Measurements from ENCODE around the gene OPTC.
"Not testable (repeated sequence)": the region's sequence is repeated elsewhere in the genome, so short reads cannot be mapped to it uniquely, and the experiment has no call there.

The OPTC gene, protein sequence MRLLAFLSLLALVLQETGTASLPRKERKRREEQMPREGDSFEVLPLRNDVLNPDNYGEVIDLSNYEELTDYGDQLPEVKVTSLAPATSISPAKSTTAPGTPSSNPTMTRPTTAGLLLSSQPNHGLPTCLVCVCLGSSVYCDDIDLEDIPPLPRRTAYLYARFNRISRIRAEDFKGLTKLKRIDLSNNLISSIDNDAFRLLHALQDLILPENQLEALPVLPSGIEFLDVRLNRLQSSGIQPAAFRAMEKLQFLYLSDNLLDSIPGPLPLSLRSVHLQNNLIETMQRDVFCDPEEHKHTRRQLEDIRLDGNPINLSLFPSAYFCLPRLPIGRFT

DNA sequence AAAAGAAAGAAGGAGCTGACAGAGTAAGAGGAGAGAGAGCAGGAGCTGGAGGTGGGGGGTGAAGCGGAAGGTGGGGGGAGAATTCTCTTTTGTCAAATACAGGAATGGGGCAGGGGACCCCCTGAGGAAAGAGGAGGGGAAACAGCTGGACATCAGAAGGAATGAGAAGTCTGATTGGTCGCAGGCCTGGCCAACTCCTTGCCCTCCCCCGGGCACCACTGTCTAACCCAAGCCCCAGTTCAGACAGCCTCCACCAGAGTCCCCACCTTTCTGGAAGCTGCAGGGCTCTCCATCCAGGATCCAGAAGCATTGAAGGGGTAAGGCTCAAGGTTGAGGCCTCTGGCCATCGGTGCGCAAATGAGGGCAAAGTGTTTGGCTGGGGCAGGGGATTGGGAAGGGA is at the start of gene OPTC:
Gene OPTC, plus strand, starts transcription at position 253 of the 400 bp plus-strand sequence. CDS start 1,853 bp downstream, outside the sequence.
- ATAC-seq (no peak), DNase-seq (no peak)

DNA sequence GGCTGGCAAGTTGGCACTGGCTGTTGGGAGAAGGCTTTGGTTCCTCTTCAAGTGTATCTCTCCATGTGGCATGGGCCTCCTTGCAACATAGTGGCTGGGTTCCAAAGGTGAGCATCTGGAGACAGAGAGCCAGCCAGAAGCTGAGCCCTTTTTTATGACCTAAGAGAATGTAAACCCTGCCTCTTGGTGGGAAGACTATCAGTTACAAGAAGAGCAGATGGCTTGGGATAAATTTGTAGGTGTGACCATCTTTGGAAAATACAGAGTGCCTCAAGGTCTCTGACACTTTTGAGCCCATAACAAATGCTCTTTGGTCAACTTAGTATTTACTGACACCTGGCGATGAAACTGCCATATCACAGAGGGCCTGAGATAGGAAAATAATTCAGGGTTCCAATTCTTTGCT is 49.8 kb upstream of the OPTC start:
- DNase-seq = no peak
- no peak for ATAC-seq

DNA sequence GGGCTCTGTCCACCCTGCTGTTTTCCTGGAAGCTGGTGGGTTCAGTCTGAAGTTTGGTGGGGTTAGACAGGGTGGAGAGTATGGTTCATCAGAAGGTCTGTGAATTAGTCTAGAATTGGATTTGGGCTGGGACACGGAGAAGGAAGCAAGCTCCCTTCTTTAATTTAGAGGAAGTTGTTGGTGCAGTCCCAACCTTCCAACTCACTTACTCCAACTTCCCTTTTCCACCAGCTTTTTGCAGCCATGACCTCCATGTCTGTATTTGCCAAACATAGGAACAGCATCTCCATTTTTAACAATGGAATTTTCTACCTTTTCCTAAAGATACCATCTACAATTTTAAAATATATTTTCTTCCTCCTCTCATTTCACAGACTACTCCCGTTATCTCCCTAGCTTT is 46.8 kb upstream of the OPTC start:
- ATAC-seq (no peak), DNase-seq (no peak)

DNA sequence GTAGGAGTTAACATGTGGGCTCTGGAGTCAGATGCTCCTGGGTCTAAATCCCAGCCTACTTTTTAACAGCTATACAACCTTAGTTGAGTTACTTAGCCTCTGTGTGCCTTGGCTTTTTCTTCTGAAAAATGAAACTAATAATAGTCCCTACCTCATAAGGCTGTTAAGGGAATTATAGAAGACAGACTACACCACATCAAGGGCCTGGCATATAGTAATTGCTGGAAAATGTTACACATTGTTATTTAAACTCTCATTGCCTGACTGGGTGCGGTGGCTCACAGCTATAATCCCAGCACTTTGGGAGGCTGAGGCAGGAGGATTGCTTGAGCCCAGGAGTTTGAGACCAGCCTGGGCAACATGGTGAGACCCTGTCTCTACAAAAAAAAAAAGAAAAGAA is 46.4 kb upstream of the OPTC start:
- ATAC-seq, DNase-seq: not testable (repeated sequence)

DNA sequence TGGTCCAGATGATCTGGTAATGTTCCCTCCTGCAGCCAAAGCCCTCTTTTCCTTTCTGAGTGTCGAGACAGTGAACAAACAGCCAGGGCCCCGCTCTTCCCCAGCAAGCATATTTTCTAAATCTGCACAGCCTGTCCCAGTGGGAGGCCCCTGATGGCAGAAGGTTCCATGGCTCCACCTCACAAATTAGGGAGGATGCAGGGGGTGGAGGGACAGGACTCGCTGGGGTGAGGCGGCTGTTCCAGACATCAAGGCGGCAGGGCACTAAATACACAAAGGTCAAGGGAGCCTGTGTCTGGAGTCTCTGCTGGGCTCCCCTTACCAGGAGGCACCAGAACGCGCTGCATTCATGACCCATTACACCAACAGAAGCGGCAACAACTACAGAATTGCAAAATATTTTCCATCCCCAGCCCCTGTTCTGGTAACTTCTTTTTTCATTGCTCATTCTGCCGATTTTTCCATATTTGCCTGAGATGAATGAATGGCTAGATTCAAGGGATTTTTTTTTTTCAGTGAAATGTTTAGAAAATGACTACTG is 45.4 kb upstream of the OPTC start:
- DNase-seq = no peak

DNA sequence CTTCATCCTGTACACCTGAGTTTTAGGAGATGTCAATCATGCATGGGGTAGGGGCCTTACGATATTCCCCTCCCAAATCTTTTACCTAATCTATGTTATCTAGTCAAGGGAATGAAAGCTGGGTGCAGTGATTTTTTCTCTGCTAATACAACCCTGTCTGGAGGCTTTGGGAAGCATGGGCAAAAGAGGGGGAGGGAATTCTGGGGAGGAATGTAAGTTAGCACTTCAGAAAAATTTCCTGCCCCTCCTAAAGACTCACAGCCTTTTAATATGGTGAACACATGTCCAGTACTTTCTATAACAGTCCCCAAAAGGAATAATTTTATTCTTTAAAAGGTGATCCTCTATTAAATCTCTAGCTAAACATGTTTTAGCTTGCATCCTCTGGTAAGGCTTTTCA is 44.0 kb upstream of the OPTC start:
- no peak for DNase-seq
- ATAC-seq = no peak

More for the DNA sequence above, 45.4 kb upstream of the OPTC start:
- no peak for ATAC-seq

DNA sequence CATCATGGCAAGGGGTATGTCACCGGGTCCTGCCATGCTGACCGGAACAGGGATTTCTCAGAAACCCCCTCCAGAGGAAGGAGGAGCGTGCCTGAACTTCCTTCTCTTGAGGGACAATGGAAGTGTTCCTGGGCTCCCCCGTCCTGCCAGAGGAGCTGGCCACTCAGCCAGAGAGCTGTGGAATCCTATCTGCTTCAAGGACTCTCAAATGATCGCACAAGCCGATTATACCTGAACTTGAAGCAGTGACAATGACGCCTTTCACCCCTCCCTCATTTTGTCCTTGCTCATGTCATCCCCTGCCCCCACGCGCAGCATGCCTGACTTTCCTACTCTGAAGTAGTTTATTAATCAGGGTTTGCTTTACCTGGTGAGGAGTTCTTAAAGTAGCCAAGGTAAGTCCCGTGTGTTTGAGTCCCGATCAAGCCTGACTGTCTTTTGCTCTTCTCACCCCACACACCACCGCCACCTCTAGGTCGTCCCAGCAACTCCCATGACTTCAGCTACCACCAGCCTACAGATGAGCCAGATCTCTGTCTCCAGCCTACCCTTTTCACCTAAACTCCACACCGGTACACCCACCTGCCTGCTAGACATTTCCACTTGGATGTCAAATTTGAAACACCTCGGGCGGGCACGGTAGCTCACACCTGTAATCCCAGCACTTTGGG is 43.3 kb upstream of the OPTC start:
- DNase-seq (no peak), ATAC-seq (no peak)

DNA sequence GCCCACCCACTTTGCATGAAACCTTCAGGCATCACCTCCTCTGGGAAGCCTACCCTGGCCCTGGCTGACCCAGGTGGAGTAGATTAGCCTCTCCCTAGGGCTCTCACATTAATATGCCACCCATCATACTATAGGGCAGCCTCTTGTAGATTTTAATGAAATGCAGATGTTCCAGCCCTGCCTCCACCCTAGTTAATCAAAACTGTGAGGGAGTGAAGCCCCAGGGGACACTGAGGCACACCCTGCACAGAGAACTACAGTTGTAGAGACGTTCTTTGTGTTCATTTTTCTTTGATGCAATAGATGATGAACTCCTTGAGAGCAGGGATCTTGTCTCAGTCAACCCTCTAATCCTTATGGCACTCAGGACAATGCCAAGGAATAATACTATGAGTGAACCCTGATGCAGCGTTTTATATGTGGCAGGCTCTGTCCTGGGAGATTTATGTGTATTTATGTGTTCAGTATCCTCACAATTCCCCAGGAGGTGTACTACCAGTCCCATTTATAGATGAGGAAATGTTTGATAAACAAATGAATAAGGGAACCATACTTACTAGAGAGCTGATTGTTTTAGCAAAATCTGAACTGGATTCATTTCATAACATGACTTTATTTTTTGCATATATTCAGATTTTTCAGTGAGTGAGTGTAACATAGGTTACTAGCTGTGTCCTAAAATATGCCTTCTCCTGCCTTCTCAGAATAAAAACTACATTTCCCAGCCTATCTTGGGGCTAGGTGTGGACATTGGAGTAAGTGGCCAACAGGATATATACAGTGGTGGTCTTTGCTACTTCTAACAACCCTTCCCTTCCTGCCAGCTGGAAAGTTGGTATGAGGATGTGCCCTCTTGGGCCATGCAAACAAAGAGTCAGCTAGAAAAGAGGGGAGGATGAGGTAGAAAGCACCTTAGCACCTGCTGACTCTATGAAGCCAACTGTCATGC is 41.8 kb upstream of the OPTC start:
- ATAC-seq = no peak
- no peak for DNase-seq

DNA sequence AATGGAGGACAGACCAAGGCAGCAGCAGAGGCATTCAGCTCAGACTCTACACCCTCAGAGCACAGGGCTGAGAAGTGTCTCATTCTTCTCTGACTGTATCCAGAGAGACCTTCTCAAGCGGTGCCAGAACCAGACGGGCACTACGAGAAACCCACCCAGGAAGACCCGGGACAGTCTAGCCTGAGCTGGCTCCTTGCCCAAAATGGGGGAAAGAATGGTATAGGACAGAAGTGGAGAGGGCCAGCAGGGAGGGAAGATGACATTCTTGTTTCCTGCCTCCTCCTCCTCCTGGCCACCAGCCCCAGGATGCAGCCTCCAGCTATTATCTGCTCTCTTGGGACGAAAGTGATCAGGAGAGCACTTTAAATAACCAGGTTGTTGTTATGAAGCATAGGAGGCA is 40.9 kb upstream of the OPTC start:
- DNase-seq (no peak), ATAC-seq (no peak)

DNA sequence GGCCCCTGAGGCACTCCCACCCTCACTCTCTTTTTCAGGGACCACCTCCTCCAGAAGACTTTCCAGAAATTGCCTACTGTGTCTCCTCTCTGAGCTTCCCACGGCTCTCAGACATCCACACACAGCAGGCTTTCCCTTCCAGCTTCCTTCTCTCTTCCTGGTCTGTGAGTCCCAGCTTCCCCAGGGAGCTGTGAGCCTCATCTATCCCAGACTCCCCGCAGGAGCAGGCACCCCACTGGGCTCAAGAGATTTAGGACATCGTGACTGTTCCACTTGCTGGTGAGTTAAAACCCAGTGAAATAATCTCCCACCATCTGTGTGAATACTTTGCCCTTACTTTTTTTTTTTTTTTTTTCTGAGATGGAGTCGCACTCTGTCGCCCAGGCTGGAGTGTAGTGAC is 40.3 kb upstream of the OPTC start:
- DNase-seq (no peak), ATAC-seq (no peak)

DNA sequence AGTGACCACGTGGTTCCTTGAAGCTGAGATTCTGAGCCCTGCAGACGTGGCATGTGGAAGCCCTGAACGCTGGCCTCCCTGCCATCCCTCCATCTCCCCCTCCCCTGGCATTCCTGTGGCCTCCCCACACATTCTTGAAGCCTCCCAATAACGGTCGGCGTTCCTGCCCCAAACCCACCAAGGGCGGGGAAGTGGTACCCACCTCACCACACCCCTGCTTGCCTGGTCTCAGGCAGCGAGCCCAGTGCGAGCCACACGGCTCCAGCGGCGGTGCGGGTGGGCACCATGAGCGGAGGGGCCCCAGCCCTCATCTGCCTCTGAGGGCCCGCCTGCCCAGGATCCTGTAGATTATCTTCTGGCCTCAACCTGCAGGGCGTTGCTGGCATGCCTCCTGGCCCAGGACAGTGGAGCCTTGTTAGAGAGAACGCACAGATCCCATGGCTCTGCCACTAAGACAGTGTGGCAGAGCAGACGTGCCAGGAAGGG is 38.9 kb upstream of the OPTC start:
- ATAC-seq = no peak
- DNase-seq = no peak

DNA sequence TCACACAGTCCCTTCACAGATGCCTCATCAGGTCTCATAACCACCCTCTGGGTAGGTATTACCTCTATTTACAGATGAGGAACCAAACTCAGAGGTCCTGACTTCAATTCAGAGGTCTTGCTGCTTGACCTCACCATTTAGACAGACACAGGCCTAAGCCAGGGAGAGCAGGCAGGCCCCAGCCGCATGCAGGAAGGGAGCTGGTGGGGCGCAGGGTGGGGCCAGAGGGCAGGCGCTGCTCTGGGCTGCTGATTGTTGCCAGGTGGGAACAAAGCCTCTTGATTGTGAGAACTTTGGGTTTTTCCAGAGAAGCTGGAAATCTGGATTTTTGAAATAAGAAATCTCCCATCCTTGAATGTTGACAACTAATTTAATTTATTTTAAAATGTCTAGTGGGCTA is 38.2 kb upstream of the OPTC start:
- DNase-seq (no peak), ATAC-seq (no peak)

DNA sequence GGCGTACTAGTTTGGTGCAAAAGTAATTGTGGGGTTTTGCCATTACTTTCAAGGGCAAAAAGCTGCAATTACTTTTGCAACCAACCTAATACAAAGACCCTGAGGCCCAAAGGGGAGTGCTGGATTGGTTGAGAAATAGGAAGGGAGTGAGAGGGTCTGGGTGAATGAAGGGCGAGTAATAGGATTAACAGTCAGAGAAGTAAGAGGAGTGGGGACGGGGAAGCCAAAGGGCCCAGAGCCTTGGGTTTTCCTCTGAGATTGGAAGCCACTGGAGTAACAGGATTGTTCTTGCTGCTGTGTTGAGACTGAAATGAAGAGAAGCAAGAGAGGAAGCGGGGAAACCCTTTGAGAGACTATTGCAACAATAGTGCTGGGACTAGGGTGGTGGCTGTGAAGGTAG is 37.4 kb upstream of the OPTC start:
- ATAC-seq (no peak), DNase-seq (no peak)

DNA sequence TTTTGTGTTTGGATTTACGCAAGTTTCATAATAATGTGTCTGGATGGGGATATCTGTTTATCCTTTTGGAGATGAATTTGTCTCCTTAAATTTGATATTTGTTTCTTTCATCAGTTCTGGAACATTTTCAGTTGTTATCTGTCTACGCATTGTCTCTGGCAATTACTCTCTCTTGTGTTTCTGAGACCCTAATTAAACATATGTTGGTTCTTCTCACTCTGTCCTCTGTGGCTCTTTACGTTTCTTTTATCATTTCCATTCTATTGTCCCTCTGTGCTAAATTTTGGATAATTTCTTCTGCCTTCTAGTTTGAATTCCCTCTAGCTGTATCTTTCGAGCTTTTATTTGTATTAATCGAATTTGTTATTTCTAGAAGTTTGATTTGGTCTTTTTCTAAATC is 35.9 kb upstream of the OPTC start:
- DNase-seq (no peak), ATAC-seq (no peak)

DNA sequence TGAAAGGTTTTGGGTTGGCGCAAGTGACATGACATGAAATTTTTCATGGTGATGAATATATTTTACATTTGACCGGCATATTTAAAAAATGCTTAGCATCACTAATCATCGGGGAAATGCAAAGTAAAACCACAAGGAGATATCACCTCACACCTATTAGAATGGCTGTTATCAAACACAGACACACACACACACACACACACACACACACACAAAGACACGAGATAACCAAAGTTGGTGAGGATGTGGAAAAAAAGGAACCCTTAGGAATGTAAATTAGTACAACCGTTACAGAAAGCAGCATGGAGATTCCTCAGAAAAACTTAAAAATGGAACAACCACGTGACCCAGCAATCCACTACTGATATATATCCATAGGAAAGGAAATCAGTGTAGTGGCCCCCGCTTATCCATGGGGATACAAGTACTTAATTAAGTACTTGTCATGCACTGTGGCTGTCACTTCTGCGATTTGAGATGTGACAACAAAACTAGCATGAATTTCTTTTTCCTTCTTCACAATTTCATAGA is 34.2 kb upstream of the OPTC start:
- ATAC-seq (no peak), DNase-seq (no peak)

DNA sequence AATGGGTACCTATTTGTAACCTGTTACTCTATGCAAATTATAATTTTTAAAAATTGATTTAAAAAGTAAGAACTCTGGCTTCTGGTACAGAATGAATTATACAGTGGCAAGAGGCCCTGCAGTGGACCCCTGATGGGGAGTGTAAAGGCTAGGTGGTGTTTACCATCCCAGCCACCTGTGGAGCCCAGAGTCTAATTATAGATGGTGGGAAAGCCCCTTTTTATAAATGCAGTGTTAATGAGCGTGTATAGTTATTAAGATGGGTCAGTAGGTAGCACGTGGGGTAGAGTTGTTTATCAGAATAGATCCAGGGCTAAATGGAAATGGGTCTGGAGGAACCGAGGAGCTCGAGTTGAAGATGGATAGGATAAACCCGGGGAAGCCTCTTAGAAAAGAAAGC is 32.2 kb upstream of the OPTC start:
- DNase-seq (no peak), ATAC-seq (no peak)

DNA sequence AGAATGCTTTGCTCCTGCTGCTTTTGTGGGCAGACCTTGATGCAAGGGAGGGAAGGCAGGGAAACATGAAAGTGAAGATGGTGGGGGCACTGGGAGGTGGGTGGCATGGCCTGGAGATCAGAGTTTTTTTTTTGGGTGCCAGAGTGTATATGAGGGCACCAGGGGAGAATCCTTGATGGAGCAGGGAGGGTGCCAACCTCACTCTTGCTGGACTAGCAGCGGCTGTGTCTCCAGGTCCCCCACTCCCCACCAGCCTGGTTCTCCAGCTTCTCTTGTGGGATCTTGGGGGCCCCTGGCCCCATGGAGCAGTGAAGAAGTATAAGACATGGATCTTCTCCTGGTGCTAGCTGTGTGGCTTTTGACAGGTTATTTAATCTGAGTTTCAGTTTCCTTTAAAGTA is 31.8 kb upstream of the OPTC start:
- DNase-seq (no peak), ATAC-seq (no peak)

DNA sequence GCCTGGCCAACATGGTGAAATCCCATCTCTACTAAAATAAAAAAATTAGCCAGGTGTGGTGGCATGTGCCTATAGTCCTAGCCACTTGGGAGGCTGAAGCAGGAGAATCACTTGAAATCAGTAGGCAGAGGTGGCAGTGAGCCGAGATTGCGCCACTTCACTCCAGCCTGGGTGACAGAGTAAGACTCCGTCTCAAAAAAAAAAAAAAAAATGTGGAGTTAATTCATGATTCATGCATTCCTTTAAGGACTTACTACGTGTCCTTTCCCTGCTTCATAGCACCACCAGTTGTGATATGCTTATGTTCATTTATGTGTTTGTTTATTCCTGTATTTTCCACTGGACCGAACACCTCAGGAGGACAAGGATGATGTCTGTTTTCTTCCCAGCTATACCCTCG is 31.1 kb upstream of the OPTC start:
- no peak for ATAC-seq
- DNase-seq = no peak

DNA sequence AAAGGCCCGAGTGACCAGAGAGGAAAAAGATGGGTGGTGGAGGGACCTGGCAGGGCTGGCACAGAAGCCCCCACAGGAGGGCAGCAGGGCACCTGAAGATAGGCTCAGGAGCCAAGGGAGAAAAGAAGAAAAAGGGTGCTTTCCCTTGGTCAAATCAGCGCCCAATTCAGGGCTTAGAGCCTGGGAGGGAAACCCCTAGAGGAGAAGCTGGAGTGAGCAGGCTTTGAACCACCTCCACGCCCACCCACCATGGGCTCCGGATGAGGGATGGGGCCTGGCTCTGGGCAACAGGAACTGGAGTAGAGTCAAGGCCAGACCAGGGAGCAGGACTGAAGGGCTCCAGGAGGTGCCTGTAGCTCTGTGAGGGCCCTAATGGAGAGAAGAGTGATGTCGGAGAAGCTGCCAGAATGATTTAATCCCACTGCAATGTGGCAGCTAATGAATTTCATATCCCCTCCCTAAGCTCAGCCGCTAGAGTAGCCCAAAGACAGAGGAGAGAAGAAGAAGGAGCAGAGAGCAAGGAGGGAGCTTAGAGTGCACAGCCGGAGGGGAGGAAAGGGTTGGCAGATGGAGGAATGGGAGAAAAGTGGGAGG is 30.4 kb upstream of the OPTC start:
- no peak for DNase-seq
- ATAC-seq = no peak

DNA sequence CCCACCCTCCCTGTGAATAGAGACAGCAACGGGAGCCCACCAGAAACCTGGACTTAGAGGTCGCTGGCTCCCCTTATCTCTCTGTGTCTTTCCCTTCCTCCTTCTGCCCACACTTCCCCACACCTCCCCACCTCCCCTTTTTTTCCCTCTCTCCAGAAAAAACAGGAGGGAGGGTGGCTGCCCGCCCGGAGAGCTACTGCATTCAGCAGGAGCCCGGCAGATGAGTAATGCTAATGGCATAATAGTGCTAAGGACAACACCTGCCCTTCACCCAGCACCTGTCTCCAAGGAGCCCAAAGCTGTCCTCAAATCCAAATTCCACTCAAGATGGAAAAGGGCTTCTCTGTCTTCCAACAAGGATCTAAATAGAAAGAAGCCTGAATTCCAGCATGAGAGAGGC is 29.7 kb upstream of the OPTC start:
- no peak for ATAC-seq

DNA sequence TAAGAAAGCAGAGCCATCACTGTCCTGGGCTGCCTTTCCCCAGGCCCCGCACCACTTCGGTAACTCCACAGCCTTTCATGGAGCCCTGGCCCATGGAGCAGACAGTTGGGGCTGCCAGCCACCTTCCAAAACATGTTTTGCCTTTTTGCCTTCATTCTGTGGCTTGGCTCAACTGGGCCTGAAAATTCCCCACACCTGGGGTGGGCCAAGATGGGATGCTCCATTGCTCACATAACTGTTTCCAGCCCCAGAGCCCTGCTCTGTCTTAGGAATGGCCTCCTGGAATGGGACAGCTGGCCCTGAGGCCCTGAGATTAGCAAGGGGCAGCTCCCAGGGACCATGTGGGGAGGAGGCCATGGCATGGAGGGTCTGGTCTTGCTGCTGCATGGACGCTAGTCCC is 29.2 kb upstream of the OPTC start:
- DNase-seq (no peak), ATAC-seq (no peak)

More for the DNA sequence above, 29.7 kb upstream of the OPTC start:
- no peak for DNase-seq
